Measurements from ENCODE around the gene DMXL2. TPM values are rescaled to one million over a fixed set of nuclear protein-coding genes. Genes with fewer than 3 reads are reported as not detected.

Gene DMXL2
- total RNA-seq, 1 experiment from 2014 or later: 29.8 TPM

GRCh38 chr15:51561271-51561670 lies 61.3 kb downstream of the DMXL2 start:
- H3K4me2 ChIP-seq: no peak overlapping the region
- H4K20me1 ChIP-seq (ENCODE audit: insufficient read depth): no peaks in the 10 kb centered on the region
- H3F3A ChIP-seq (ENCODE audit: insufficient read depth, low read depth): no peaks in the 10 kb centered on the region
- no peaks in the 10 kb centered on the region for H3K9me3 ChIP-seq (ENCODE audit: insufficient read depth, low read depth)
- POLR2A ChIA-PET (ENCODE audit: unreplicated experiment): no interaction called here
- H3K9me2 ChIP-seq (ENCODE audit: insufficient read depth): no peaks in the 10 kb centered on the region
- intact Hi-C loops (cut with micrococcal nuclease; ENCODE audit: unreplicated experiment): no loop called here
- DNase-seq: no peak
- CTCF ChIA-PET: no interaction called here
- H3K4me3 ChIP-seq: no peak overlapping the region
- no TSS peak for BruUV-seq (replicated peaks)
- no peaks in the 10 kb centered on the region for H3K4me1 ChIP-seq (replicated peaks; ENCODE audit: insufficient read depth)
- no peaks in the 10 kb centered on the region for H3K36me3 ChIP-seq (ENCODE audit: low read depth)
- H2AFZ ChIP-seq: no peak overlapping the region
- no peak overlapping the region for H3K27ac ChIP-seq
- no peaks in the 10 kb centered on the region for H3K27me3 ChIP-seq (ENCODE audit: insufficient read depth, low read depth)
- TF ChIP-seq CTCF (conservative IDR thresholded peaks at IDR 0.05): no peak
- no peak for TF ChIP-seq EZH2 (IDR thresholded peaks at IDR 0.05; ENCODE audit: low read depth)
- H3K79me2 ChIP-seq (ENCODE audit: low read depth): no peaks in the 10 kb centered on the region

GRCh38 chr15:51558876-51559275 lies 63.7 kb downstream of the DMXL2 start:
- no peaks in the 10 kb centered on the region for H3K27me3 ChIP-seq (ENCODE audit: insufficient read depth, low read depth)
- TF ChIP-seq CTCF (conservative IDR thresholded peaks at IDR 0.05) (no peak), EZH2 (IDR thresholded peaks at IDR 0.05; ENCODE audit: low read depth) (no peak)
- no peaks in the 10 kb centered on the region for H3K36me3 ChIP-seq (ENCODE audit: low read depth)
- no peak overlapping the region for H3K4me2 ChIP-seq
- no peaks in the 10 kb centered on the region for H3K9me3 ChIP-seq (ENCODE audit: insufficient read depth, low read depth)
- no peaks in the 10 kb centered on the region for H3K9me2 ChIP-seq (ENCODE audit: insufficient read depth)
- H3F3A ChIP-seq (ENCODE audit: insufficient read depth, low read depth): no peaks in the 10 kb centered on the region
- intact Hi-C loops (cut with micrococcal nuclease; ENCODE audit: unreplicated experiment): no loop called here
- no peak overlapping the region for H3K4me3 ChIP-seq
- ChIA-PET CTCF (no interaction called here), POLR2A (ENCODE audit: unreplicated experiment) (interaction anchor here (0.6 to 0.7 kb wide), 2 partner anchors 25 to 41 kb away, joined by 4 read pairs; no protein-coding TSS in a partner anchor)
- no peaks in the 10 kb centered on the region for H3K79me2 ChIP-seq (ENCODE audit: low read depth)
- BruUV-seq (replicated peaks): no TSS peak
- no peaks in the 10 kb centered on the region for H4K20me1 ChIP-seq (ENCODE audit: insufficient read depth)
- no peak overlapping the region for H2AFZ ChIP-seq
- no peak overlapping the region for H3K27ac ChIP-seq
- no peak for DNase-seq
- H3K4me1 ChIP-seq (replicated peaks; ENCODE audit: insufficient read depth): no peaks in the 10 kb centered on the region

GRCh38 chr15:51558411-51558810 lies 64.2 kb downstream of the DMXL2 start:
- no peaks in the 10 kb centered on the region for H3K27me3 ChIP-seq (ENCODE audit: insufficient read depth, low read depth)
- H3K4me3 ChIP-seq: no peak overlapping the region
- H3K36me3 ChIP-seq (ENCODE audit: low read depth): no peaks in the 10 kb centered on the region
- POLR2A ChIA-PET (ENCODE audit: unreplicated experiment): interaction anchor here (0.6 to 0.7 kb wide), 2 partner anchors 25 to 42 kb away, joined by 4 read pairs; no protein-coding TSS in a partner anchor
- intact Hi-C loops (cut with micrococcal nuclease; ENCODE audit: unreplicated experiment): no loop called here
- H2AFZ ChIP-seq: no peak overlapping the region
- no peaks in the 10 kb centered on the region for H3K9me2 ChIP-seq (ENCODE audit: insufficient read depth)
- H3K27ac ChIP-seq: no peak overlapping the region
- no peaks in the 10 kb centered on the region for H3F3A ChIP-seq (ENCODE audit: insufficient read depth, low read depth)
- H3K9me3 ChIP-seq (ENCODE audit: insufficient read depth, low read depth): no peaks in the 10 kb centered on the region
- CTCF ChIA-PET: no interaction called here
- H4K20me1 ChIP-seq (ENCODE audit: insufficient read depth): no peaks in the 10 kb centered on the region
- no peak for TF ChIP-seq CTCF (conservative IDR thresholded peaks at IDR 0.05)
- TF ChIP-seq EZH2 (IDR thresholded peaks at IDR 0.05; ENCODE audit: low read depth): no peak
- no peaks in the 10 kb centered on the region for H3K4me1 ChIP-seq (replicated peaks; ENCODE audit: insufficient read depth)
- no peaks in the 10 kb centered on the region for H3K79me2 ChIP-seq (ENCODE audit: low read depth)
- no TSS peak for BruUV-seq (replicated peaks)
- DNase-seq: no peak
- no peak overlapping the region for H3K4me2 ChIP-seq
